Measurements from ENCODE around the gene OTOG. TPM values are rescaled to one million over a fixed set of nuclear protein-coding genes. Genes with fewer than 3 reads are reported as not detected.

OTOG gene
- total and polyA plus RNA-seq, 2 experiments from 2014 or later, result not detected

DNA sequence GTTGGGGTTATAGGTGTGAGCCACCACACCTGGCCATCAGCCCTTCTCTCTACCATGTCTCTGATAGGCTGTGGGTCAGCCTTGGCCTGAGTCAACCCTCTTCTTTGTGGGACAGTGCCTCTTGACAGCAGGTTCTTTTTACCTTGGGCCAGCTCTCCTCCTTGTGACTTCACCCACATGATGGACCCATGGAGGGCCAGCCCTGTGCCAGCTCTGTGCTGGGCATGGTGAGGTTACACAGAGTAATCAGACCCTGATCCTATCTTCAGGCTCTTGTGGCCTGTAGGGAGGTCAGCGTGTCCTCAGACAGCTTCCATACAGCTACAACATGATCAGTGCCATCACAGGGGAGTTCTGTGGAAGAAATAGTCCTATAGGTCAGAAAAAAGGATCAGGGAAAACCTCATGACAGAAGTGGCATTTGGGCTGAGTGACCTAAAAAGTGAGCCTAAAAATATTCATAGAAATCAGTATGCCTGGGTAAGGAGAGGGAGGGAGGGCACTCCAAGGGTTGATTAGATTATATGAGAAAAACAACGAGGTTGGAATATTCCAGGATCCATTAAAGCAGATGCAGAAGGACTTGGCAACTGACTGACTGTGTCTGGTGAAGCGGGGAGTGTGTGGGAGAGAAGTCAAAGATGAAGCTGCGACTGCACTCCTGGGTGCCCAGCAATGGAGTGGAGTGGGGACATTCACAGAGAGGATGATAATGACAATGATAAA, 17.1 kb downstream of the OTOG start:
- 29 to 35% methylated on average over 4 of the region's 4 CpGs for WGBS, 2 experiments (ENCODE audit: low coverage in 1 of 2, low lambda C conversion rate in 2 of 2, missing lambda C conversion rate in 2 of 2)
- no peaks in the 10 kb centered on the region for H3K79me2 ChIP-seq (ENCODE audit: insufficient read depth)
- no peak overlapping the region for H3K4me3 ChIP-seq
- H4K20me1 ChIP-seq (ENCODE audit: insufficient read depth), result no peaks in the 10 kb centered on the region
- TF ChIP-seq EZH2phosphoT487 (IDR thresholded peaks at IDR 0.05; ENCODE audit: insufficient read depth, low read depth) (no peak), EZH2 (IDR thresholded peaks at IDR 0.05; ENCODE audit: insufficient read depth, poor library complexity, severe bottlenecking) (no peak)
- H3K27me3 ChIP-seq (replicated peaks; ENCODE audit: insufficient read depth), result peaks cover 5% of the 10 kb centered on the region; the same call in 1 of the 2 replicates
- H3K9ac ChIP-seq, result no peak overlapping the region
- no peaks in the 10 kb centered on the region for H3F3A ChIP-seq (ENCODE audit: insufficient read depth)
- in situ Hi-C loops (cut with MboI), result no loop called here
- no peaks in the 10 kb centered on the region for H3K36me3 ChIP-seq (ENCODE audit: low read depth)
- H3K9me2 ChIP-seq (ENCODE audit: insufficient read depth), result no peaks in the 10 kb centered on the region
- H2AFZ ChIP-seq, result no peak overlapping the region
- H3K4me1 ChIP-seq (ENCODE audit: insufficient read depth), result no peaks in the 10 kb centered on the region
- no peak for DNase-seq
- H3K27ac ChIP-seq, result no peak overlapping the region
- H3K4me2 ChIP-seq (ENCODE audit: unreplicated experiment), result no peak overlapping the region
- H3K9me3 ChIP-seq (ENCODE audit: low read depth), result no peaks in the 10 kb centered on the region

DNA sequence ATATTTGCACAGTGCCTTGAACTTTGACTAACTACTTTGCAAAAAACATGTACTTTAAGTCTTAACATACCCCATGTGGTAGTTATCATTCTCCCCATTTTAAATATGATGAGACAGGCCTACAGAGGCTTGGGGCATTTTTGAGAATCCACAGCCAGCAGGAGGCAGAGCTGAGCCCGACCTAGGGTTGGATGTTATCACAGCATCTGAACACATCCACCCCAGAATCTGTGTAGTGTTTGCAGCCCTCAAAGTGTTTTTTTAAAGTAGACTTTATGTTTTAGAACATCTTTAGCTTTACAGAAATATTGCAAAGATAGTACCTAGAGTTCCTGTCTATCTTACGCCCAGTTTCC, 17.6 kb downstream of the OTOG start:
- Histone ChIP-seq H3F3A (ENCODE audit: insufficient read depth) (no peaks in the 10 kb centered on the region), H3K9ac (no peak overlapping the region), H4K20me1 (ENCODE audit: insufficient read depth) (no peaks in the 10 kb centered on the region), H3K36me3 (ENCODE audit: low read depth) (no peaks in the 10 kb centered on the region), H3K27me3 (replicated peaks; ENCODE audit: insufficient read depth) (peaks cover 4% of the 10 kb centered on the region; the same call in 1 of the 2 replicates), H3K27ac (no peak overlapping the region), H3K9me2 (ENCODE audit: insufficient read depth) (no peaks in the 10 kb centered on the region), H3K4me2 (ENCODE audit: unreplicated experiment) (no peak overlapping the region), H3K79me2 (ENCODE audit: insufficient read depth) (no peaks in the 10 kb centered on the region), H3K4me3 (no peak overlapping the region), H3K9me3 (ENCODE audit: low read depth) (no peaks in the 10 kb centered on the region), H3K4me1 (ENCODE audit: insufficient read depth) (no peaks in the 10 kb centered on the region), H2AFZ (no peak overlapping the region)
- no peak for DNase-seq
- TF ChIP-seq EZH2phosphoT487 (IDR thresholded peaks at IDR 0.05; ENCODE audit: insufficient read depth, low read depth) (no peak), EZH2 (IDR thresholded peaks at IDR 0.05; ENCODE audit: insufficient read depth, poor library complexity, severe bottlenecking) (no peak)
- WGBS, 2 experiments (ENCODE audit: low coverage in 1 of 2, low lambda C conversion rate in 2 of 2, missing lambda C conversion rate in 2 of 2), result 43 to 50% methylated on average over 2 of the region's 2 CpGs
- in situ Hi-C loops (cut with MboI), result no loop called here

DNA sequence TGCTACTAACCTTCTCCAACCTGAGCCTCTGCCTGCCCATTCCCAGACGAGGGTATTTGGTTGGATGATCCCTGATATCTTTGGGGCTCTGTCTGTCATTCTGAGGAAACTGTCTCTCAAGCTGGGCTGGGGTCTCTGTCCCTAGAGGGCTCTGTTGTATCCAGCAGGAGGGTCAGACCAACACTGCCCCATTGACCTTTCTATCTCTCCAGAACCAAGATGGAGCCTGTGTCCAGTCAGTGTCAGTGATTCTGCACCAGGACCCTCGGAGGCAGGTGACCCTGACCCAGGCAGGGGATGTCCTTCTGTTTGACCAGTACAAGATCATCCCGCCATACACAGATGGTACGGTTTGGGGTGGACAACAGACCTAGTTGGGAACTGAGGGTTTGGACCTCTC, 21.9 kb downstream of the OTOG start:
- Histone ChIP-seq H3K9me2 (ENCODE audit: insufficient read depth) (no peaks in the 10 kb centered on the region), H3K79me2 (ENCODE audit: insufficient read depth) (no peaks in the 10 kb centered on the region), H3K9ac (no peak overlapping the region), H2AFZ (no peak overlapping the region), H3K4me1 (ENCODE audit: insufficient read depth) (no peaks in the 10 kb centered on the region), H4K20me1 (ENCODE audit: insufficient read depth) (no peaks in the 10 kb centered on the region), H3K27ac (no peak overlapping the region), H3K4me2 (ENCODE audit: unreplicated experiment) (no peak overlapping the region), H3K36me3 (ENCODE audit: low read depth) (no peaks in the 10 kb centered on the region), H3K27me3 (replicated peaks; ENCODE audit: insufficient read depth) (peaks cover 6% of the 10 kb centered on the region), H3F3A (ENCODE audit: insufficient read depth) (no peaks in the 10 kb centered on the region), H3K9me3 (ENCODE audit: low read depth) (no peaks in the 10 kb centered on the region), H3K4me3 (no peak overlapping the region)
- no peak for DNase-seq
- TF ChIP-seq EZH2 (IDR thresholded peaks at IDR 0.05; ENCODE audit: insufficient read depth, poor library complexity, severe bottlenecking), result no peak
- TF ChIP-seq EZH2phosphoT487 (IDR thresholded peaks at IDR 0.05; ENCODE audit: insufficient read depth, low read depth), result no peak
- 35 to 42% methylated on average over 4 of the region's 4 CpGs for WGBS, 2 experiments (ENCODE audit: low coverage in 1 of 2, low lambda C conversion rate in 2 of 2, missing lambda C conversion rate in 2 of 2)
- in situ Hi-C loops (cut with MboI), result no loop called here

GRCh38 chr11:17570034-17570433, 23.0 kb downstream of the OTOG start:
- DNase-seq, result no peak
- in situ Hi-C loops (cut with MboI), result no loop called here
- H3K9me2 ChIP-seq (ENCODE audit: insufficient read depth), result no peaks in the 10 kb centered on the region
- H2AFZ ChIP-seq, result no peak overlapping the region
- no peak overlapping the region for H3K9ac ChIP-seq
- 67 to 76% methylated on average over 23 of the region's 23 CpGs for WGBS, 2 experiments (ENCODE audit: low coverage in 1 of 2, low lambda C conversion rate in 2 of 2, missing lambda C conversion rate in 2 of 2)
- H3K4me1 ChIP-seq (ENCODE audit: insufficient read depth), result no peaks in the 10 kb centered on the region
- no peak overlapping the region for H3K27ac ChIP-seq
- H3K36me3 ChIP-seq (ENCODE audit: low read depth), result no peaks in the 10 kb centered on the region
- peaks cover 6% of the 10 kb centered on the region for H3K27me3 ChIP-seq (replicated peaks; ENCODE audit: insufficient read depth)
- no peaks in the 10 kb centered on the region for H4K20me1 ChIP-seq (ENCODE audit: insufficient read depth)
- no peaks in the 10 kb centered on the region for H3K9me3 ChIP-seq (ENCODE audit: low read depth)
- no peak overlapping the region for H3K4me2 ChIP-seq (ENCODE audit: unreplicated experiment)
- H3K79me2 ChIP-seq (ENCODE audit: insufficient read depth), result no peaks in the 10 kb centered on the region
- no peak for TF ChIP-seq EZH2phosphoT487 (IDR thresholded peaks at IDR 0.05; ENCODE audit: insufficient read depth, low read depth)
- TF ChIP-seq EZH2 (IDR thresholded peaks at IDR 0.05; ENCODE audit: insufficient read depth, poor library complexity, severe bottlenecking), result no peak
- H3K4me3 ChIP-seq, result no peak overlapping the region
- no peaks in the 10 kb centered on the region for H3F3A ChIP-seq (ENCODE audit: insufficient read depth)

Measured in GM23248 (cell line).